ENCODE measurements around the gene CAMK2B.

DNA sequence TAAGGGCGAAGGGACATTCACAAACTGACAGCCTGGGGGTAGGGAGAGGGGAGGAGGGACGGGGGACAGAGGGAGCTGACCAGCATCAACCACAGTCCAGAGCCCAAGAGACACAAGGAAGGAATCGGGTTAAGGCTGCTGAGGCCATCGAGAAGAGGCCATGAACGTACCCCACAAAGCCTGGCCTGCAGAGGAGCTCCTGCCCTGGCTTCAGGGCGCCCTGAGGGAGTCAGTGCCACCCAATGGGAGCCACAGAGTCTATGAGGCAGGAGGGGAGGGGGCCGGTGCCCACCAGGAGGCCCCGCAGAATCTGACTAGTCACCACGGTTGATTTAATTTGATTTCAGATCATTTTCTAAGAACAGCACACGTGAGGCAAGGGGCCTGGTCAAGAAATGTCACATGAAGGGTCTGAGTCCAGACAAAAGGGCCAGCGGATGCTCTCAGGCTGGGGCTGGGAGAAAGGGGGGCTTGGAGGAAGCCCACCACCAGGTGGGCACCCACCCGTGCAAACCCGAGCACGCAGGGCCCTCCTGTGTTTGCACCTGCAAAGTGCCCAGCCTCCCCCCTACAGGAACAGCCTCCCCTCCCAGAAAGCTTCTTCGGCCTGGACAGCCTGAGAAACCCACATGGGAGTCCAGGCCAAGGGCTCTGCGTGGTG is 40.4 kb downstream of the CAMK2B start:
- TF ChIP-seq, protein P1, sequence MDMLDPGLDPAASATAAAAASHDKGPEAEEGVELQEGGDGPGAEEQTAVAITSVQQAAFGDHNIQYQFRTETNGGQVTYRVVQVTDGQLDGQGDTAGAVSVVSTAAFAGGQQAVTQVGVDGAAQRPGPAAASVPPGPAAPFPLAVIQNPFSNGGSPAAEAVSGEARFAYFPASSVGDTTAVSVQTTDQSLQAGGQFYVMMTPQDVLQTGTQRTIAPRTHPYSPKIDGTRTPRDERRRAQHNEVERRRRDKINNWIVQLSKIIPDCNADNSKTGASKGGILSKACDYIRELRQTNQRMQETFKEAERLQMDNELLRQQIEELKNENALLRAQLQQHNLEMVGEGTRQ (IDR thresholded peaks at IDR 0.05), result no peak
- TF ChIP-seq, protein P2, sequence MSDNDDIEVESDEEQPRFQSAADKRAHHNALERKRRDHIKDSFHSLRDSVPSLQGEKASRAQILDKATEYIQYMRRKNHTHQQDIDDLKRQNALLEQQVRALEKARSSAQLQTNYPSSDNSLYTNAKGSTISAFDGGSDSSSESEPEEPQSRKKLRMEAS (IDR thresholded peaks at IDR 0.05), result no peak
- no peak for TF ChIP-seq CHD2 (IDR thresholded peaks at IDR 0.05; ENCODE audit: low read length, partially characterized antibody)
- TF ChIP-seq BHLHE40 (IDR thresholded peaks at IDR 0.05; ENCODE audit: low read depth, low read length), result no peak
- TF ChIP-seq, protein P3, sequence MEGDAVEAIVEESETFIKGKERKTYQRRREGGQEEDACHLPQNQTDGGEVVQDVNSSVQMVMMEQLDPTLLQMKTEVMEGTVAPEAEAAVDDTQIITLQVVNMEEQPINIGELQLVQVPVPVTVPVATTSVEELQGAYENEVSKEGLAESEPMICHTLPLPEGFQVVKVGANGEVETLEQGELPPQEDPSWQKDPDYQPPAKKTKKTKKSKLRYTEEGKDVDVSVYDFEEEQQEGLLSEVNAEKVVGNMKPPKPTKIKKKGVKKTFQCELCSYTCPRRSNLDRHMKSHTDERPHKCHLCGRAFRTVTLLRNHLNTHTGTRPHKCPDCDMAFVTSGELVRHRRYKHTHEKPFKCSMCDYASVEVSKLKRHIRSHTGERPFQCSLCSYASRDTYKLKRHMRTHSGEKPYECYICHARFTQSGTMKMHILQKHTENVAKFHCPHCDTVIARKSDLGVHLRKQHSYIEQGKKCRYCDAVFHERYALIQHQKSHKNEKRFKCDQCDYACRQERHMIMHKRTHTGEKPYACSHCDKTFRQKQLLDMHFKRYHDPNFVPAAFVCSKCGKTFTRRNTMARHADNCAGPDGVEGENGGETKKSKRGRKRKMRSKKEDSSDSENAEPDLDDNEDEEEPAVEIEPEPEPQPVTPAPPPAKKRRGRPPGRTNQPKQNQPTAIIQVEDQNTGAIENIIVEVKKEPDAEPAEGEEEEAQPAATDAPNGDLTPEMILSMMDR (IDR thresholded peaks at IDR 0.05), result no peak
- TF ChIP-seq POLR2A (IDR thresholded peaks at IDR 0.05; ENCODE audit: low read length), result no peak
- no peak for TF ChIP-seq SMC3 (IDR thresholded peaks at IDR 0.05)
- TF ChIP-seq GATA3 (IDR thresholded peaks at IDR 0.05; ENCODE audit: borderline replicate concordance), result no peak
